ENCODE results near the gene ANKLE2.
"Not testable (repeated sequence)": the region's sequence is repeated elsewhere in the genome, so short reads cannot be mapped to it uniquely, and the experiment has no call there.

ANKLE2 gene

DNA sequence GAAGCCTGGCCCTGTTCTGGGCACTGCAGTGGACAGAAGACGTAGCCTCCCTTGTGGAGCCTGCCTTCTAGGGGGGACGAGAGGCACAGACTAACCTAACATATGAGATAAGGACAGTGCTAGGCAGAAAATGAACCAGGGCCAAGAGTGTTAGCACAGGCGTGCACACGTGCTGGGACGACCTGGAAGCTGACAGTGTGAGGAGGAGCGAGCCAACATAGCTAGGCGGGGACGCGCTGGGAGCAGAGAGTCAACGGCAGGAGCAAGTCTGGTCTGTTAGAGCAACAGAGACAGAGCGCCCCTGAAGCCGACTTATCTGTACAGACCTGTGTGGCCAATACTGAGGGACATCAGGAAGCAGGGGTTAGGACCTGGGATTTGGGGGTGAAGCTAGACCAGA, 66.2 kb downstream of the ANKLE2 start:
- TF ChIP-seq, protein P1, sequence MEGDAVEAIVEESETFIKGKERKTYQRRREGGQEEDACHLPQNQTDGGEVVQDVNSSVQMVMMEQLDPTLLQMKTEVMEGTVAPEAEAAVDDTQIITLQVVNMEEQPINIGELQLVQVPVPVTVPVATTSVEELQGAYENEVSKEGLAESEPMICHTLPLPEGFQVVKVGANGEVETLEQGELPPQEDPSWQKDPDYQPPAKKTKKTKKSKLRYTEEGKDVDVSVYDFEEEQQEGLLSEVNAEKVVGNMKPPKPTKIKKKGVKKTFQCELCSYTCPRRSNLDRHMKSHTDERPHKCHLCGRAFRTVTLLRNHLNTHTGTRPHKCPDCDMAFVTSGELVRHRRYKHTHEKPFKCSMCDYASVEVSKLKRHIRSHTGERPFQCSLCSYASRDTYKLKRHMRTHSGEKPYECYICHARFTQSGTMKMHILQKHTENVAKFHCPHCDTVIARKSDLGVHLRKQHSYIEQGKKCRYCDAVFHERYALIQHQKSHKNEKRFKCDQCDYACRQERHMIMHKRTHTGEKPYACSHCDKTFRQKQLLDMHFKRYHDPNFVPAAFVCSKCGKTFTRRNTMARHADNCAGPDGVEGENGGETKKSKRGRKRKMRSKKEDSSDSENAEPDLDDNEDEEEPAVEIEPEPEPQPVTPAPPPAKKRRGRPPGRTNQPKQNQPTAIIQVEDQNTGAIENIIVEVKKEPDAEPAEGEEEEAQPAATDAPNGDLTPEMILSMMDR (conservative IDR thresholded peaks at IDR 0.05; ENCODE audit: control insufficient read depth, insufficient read depth, low read depth, low read length) = no peak
- no peak for DNase-seq (ENCODE audit: low read depth)

DNA sequence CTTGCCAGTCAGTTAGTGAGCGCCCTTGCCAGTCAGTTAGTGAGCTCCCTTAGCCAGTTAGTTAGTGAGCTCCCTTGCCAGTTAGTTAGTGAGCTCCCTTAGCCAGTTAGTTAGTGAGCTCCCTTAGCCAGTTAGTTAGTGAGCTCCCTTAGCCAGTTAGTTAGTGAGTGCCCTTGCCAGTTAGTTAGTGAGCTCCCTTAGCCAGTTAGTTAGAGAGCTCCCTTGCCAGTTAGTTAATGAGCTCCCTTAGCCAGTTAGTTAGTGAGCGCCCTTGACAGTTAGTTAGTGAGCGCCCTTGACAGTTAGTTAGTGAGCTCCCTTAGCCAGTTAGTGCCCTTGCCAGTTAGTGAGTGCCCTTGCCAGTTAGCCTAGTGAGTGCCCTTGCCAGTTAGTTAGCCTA, 66.7 kb downstream of the ANKLE2 start:
- H3K4me3 ChIP-seq (ENCODE audit: control insufficient read depth, low read depth, low read length); DNase-seq (ENCODE audit: low read depth): not testable (repeated sequence)

More for the DNA sequence above, 66.2 kb downstream of the ANKLE2 start:
- H3K4me3 ChIP-seq (ENCODE audit: control insufficient read depth, low read depth, low read length) = no peak overlapping the region

DNA sequence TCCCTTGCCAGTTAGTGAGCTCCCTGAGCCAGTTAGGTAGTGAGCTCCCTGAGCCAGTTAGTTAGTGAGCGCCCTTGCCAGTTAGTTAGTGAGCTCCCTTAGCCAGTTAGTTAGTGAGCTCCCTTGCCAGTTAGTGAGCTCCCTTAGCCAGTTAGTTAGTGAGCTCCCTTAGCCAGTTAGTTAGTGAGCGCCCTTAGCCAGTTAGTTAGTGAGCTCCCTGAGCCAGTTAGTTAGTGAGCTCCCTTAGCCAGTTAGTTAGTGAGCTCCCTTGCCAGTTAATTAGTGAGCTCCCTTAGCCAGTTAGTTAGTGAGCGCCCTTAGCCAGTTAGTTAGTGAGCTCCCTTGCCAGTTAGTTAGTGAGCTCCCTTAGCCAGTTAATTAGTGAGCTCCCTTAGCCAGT, 69.6 kb downstream of the ANKLE2 start:
- DNase-seq (ENCODE audit: low read depth); H3K4me3 ChIP-seq (ENCODE audit: control insufficient read depth, low read depth, low read length): not testable (repeated sequence)

DNA sequence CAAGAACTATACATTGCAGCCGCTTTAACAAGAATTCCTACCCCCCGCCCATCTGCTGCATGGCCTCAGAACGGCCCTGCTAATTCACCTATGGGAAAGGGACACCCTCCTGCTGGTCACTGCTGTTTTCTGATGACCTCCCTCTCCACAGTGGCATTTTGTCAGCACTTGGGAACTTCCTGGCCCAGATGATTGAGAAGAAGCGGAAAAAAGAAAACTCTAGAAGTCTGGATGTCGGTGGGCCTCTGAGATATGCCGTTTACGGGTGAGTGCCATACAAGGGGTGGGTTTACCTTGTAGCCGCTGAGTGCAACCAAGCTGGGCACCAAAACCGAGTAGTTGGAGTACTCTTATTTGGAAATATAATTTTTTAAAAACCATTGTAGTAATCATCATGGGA, 71.5 kb downstream of the ANKLE2 start:
- no peak overlapping the region for H3K4me3 ChIP-seq (ENCODE audit: control insufficient read depth, low read depth, low read length)

DNA sequence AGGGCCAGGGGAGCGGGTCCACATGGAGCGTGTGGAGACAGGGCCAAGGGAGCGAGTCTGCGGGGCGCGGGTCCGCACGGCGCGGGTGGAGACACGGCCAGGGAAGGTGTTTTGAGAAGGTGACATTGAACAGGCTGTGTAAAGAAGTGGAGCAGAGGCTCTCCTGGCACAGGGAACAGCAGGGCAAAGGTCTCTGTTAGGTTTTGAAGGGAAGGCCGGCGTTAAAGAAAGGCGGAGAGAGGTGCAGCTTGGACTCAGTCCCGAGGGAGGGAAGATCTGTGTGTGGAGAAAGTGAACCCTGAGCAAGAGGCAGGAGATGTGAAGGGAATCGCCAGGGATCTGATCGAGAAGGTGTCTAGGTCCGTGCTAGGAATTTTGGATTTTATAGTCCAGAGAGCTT, 72.4 kb downstream of the ANKLE2 start:
- H3K4me3 ChIP-seq (ENCODE audit: control insufficient read depth, low read depth, low read length) = no peak overlapping the region
- no peak for DNase-seq (ENCODE audit: low read depth)
- TF ChIP-seq, protein P1 (conservative IDR thresholded peaks at IDR 0.05; ENCODE audit: control insufficient read depth, insufficient read depth, low read depth, low read length) = no peak

More for the DNA sequence above, 71.5 kb downstream of the ANKLE2 start:
- TF ChIP-seq, protein P1 (conservative IDR thresholded peaks at IDR 0.05; ENCODE audit: control insufficient read depth, insufficient read depth, low read depth, low read length) = no peak
- DNase-seq (ENCODE audit: low read depth) = no peak

DNA sequence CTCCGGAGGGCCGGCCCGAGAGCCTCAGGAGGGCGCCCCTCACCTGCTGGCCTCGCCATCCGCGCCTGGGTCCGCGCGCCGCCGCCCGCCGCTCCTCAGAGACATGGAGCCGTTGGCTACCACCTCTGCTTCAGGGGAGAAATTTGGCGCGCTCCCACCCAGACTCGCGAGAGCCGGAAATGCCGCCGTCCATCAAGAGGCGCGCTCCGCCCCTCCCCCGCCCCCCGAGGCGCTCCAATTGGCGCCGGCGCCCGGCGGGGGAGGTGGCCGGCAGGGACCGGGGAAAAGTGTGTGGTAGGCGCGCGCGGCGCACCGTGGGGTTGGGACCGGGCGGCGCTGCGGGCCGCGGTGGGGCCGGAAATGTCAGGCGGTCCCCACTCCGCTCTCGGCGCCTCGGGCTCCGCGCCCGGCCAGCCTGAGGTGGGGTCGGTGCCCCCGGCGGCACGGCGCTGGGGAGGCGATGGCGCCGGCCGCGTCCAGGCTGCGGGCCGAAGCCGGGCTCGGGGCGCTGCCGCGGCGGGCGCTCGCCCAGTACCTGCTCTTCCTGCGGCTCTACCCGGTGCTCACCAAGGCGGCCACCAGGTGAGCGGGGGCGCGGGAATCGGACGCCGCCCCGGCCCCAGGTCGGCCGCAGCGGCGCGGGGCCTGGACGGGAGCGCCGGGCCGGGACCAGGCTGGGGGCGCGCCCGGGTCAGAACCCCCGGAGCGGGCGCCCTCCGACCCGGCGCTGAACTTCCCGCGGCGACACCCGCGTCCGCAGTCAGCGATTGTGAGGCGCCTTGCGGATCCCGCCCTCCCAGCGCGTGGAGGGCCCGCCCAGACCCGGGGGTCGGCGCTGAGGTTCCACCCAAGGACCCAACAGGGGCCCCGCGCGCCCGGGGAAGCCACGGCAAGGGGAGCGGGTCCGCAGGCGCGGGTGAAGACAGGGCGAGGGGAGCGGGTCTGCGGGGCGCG, 74.1 kb downstream of the ANKLE2 start, which contains the start of the genes POLE and PXMP2:
Gene POLE (minus strand): TSS at position 132 of the 954 bp plus-strand sequence. CDS start 27 bp downstream, at position 105.
Gene PXMP2 (plus strand): TSS at position 377 of the 954 bp plus-strand sequence. CDS start 84 bp downstream, at position 461.
- TF ChIP-seq, protein P1 (conservative IDR thresholded peaks at IDR 0.05; ENCODE audit: control insufficient read depth, insufficient read depth, low read depth, low read length) = no peak
- peak; percentile 88 for DNase-seq (ENCODE audit: low read depth)
- H3K4me3 ChIP-seq (ENCODE audit: control insufficient read depth, low read depth, low read length) = peak within 1 kb of the TSS; percentile 55

DNA sequence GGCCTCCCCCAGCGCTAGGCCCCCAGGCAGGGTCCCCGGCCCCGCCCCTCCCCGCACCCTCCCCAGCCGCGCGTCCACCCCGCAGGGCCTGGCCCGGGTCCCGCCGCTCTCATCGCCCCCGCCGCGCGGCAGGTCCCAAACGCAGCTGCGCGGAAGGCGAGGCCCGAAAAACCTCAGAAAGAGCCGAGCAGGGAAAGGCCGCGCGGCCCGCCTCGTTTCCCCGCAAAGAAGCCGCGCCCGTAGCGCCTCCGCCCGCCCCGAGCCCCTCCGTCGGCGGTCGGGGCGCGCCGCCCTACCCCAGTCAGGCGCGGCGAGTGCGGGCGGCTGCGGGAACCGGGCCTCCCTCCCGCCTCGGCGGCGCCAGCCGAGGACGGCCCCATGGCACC, 74.8 kb downstream of the ANKLE2 start:
- DNase-seq (ENCODE audit: low read depth) = no peak
- TF ChIP-seq, protein P1 (conservative IDR thresholded peaks at IDR 0.05; ENCODE audit: control insufficient read depth, insufficient read depth, low read depth, low read length) = no peak
- H3K4me3 ChIP-seq (ENCODE audit: control insufficient read depth, low read depth, low read length) = peak overlapping the region; percentile 55
